HepG2 (cell line): ENCODE results near the gene CSRP3. TPM values are rescaled to one million over a fixed set of nuclear protein-coding genes. Genes with fewer than 3 reads are reported as not detected.

Source experiments
- CEBPG ChIP-seq: IDR thresholded peaks from 2 replicates; pipeline ENCODE4 v1.6.1; 2016
- DBP ChIP-seq: sonication (generic); formaldehyde crosslinking; IDR thresholded peaks from 2 replicates; pipeline ENCODE4 v1.4.0; 2020; ENCODE audit warnings: missing genetic modification reagents; ENCODE audit errors: not compliant biosample characterization
- MED8 ChIP-seq: sonication (generic); formaldehyde crosslinking; IDR thresholded peaks from 2 replicates; pipeline ENCODE4 v1.8.1; 2023; ENCODE audit warnings: mild to moderate bottlenecking, missing genetic modification reagents; ENCODE audit not compliant: insufficient replicate concordance
- NR0B2 ChIP-seq: sonication (generic); formaldehyde crosslinking; IDR thresholded peaks from 2 replicates; pipeline ENCODE4 v1.4.0; 2020; ENCODE audit warnings: mild to moderate bottlenecking, missing genetic modification reagents
- SOX13 ChIP-seq, 3 experiments: fragments of 450-650 bp in 1 of 3; sonication (generic) in 1 of 3; formaldehyde crosslinking in 1 of 3; IDR thresholded peaks in 2 of 3; conservative IDR thresholded peaks in 1 of 3; 2 replicates each; pipeline versions ENCODE4 v1.5.0 to v1.6.1; 2016 to 2020; ENCODE audit warnings: antibody characterized with exemption in 1 of 3, mild to moderate bottlenecking in 1 of 3, missing compliant biosample characterization in 1 of 3, missing genetic modification reagents in 1 of 3, moderate library complexity in 1 of 3
- TCF12 ChIP-seq, 2 experiments: fragments of 450-650 bp in 1 of 2; sonication (generic) in 1 of 2; formaldehyde crosslinking in 1 of 2; IDR thresholded peaks; 2 replicates each; pipeline versions ENCODE4 v1.6.1 to v1.8.0; 2017 to 2022; ENCODE audit warnings: antibody characterized with exemption in 1 of 2, mild to moderate bottlenecking in 1 of 2, missing genetic modification reagents in 1 of 2, moderate library complexity in 1 of 2
- ZNF446 ChIP-seq: sonication (generic); formaldehyde crosslinking; IDR thresholded peaks from 2 replicates; pipeline ENCODE4 v1.5.0; 2020; ENCODE audit warnings: mild to moderate bottlenecking, missing genetic modification reagents
- ZNF816 ChIP-seq: sonication (generic); formaldehyde crosslinking; IDR thresholded peaks from 2 replicates; pipeline ENCODE4 v1.8.0; 2022; ENCODE audit warnings: missing genetic modification reagents, mild to moderate bottlenecking, borderline replicate concordance
- polyA plus RNA-seq, 8 experiments: library from polyadenylated mRNA; depleted of rRNA in 3 of 8; stranded (reverse) in 7 of 8; unstranded in 1 of 8; fragments of >200 nt; fragmentation: Illumina TruSeq in 4 of 8; extraction: Trizol in 4 of 8; gene quantifications; 2 replicates each; pipeline versions ENCODE4 v1.2.1 to v1.2.3, GENCODE V29; 2011 to 2016; ENCODE audit warnings: low read depth in 4 of 8, missing spikeins in 1 of 8, mixed read lengths in 1 of 8; ENCODE audit not compliant: insufficient read depth in 1 of 8
- total RNA-seq, 5 experiments: library from RNA; depleted of rRNA; stranded (reverse); fragments of >200 nt; fragmentation: Illumina TruSeq; extraction: Trizol; gene quantifications; 2 replicates each; pipeline ENCODE4 v1.2.3, GENCODE V29; 2016; ENCODE audit warnings: low read depth in 1 of 5
- TF ChIP-seq, protein P1 (sequence below), 2 experiments: sonication (generic) in 1 of 2; formaldehyde crosslinking in 1 of 2; IDR thresholded peaks; 2 replicates each; pipeline versions ENCODE4 v1.6.1 to v1.9.0; 2014 to 2022; ENCODE audit warnings: antibody characterized with exemption in 1 of 2, borderline replicate concordance in 1 of 2, inconsistent platforms in 1 of 2, low read depth in 1 of 2, missing genetic modification reagents in 1 of 2
- TF ChIP-seq, protein P2 (sequence below): sonication (generic); formaldehyde crosslinking; IDR thresholded peaks from 2 replicates; pipeline ENCODE4 v1.8.0; 2022; ENCODE audit warnings: mild to moderate bottlenecking, missing genetic modification reagents; ENCODE audit not compliant: insufficient replicate concordance
- TF ChIP-seq, protein P3 (sequence below): sonication (generic); formaldehyde crosslinking; IDR thresholded peaks from 2 replicates; pipeline ENCODE4 v1.4.0; 2020; ENCODE audit warnings: missing genetic modification reagents

The CSRP3 gene
- total and polyA plus RNA-seq, 2 of the 13 experiments (the other 11 are each of a cell fraction or from before 2014, with no cell fraction given) = not detected

DNA sequence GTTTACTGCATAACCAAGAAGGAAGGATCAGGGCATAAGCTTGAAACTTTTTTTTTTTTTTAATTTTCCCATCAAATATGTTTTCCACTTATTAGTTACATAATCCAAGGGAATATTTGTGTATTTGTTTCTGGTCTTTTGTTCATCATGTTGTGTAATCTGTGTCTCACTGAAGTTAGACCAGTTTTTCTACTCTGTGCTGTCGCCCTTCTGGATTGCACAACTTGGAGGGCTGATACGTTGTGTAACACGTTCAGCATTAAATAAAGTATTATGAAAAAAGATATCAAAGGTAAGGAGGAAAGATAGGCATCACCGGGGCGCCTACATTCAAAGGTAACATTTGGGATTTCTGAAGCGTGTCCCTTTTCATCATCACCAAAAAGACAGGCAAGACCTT lies 42.3 kb upstream of the CSRP3 start (continued):
- TF ChIP-seq, protein P1, sequence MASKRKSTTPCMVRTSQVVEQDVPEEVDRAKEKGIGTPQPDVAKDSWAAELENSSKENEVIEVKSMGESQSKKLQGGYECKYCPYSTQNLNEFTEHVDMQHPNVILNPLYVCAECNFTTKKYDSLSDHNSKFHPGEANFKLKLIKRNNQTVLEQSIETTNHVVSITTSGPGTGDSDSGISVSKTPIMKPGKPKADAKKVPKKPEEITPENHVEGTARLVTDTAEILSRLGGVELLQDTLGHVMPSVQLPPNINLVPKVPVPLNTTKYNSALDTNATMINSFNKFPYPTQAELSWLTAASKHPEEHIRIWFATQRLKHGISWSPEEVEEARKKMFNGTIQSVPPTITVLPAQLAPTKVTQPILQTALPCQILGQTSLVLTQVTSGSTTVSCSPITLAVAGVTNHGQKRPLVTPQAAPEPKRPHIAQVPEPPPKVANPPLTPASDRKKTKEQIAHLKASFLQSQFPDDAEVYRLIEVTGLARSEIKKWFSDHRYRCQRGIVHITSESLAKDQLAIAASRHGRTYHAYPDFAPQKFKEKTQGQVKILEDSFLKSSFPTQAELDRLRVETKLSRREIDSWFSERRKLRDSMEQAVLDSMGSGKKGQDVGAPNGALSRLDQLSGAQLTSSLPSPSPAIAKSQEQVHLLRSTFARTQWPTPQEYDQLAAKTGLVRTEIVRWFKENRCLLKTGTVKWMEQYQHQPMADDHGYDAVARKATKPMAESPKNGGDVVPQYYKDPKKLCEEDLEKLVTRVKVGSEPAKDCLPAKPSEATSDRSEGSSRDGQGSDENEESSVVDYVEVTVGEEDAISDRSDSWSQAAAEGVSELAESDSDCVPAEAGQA (IDR thresholded peaks at IDR 0.05; ENCODE audit: low read depth) = no peak
- TF ChIP-seq, protein P1 (CRISPR knock-in tag; IDR thresholded peaks at IDR 0.05; ENCODE audit: borderline replicate concordance) = no peak
- TF ChIP-seq TCF12 (IDR thresholded peaks at IDR 0.05) (no peak), TCF12 (CRISPR knock-in tag; IDR thresholded peaks at IDR 0.05) (no peak), MED8 (CRISPR knock-in tag) (no peak), CEBPG (CRISPR knock-in tag) (peak; percentile 91), SOX13 (IDR thresholded peaks at IDR 0.05) (no peak), SOX13 (CRISPR knock-in tag; conservative IDR thresholded peaks at IDR 0.05 in 1 of 2, IDR thresholded peaks at IDR 0.05 in 1 of 2) (peak in 1 of 2 experiments; percentile 34; a peak in 1 of 4 replicates), ZNF446 (CRISPR knock-in tag) (no peak), DBP (CRISPR knock-in tag) (no peak), NR0B2 (CRISPR knock-in tag) (no peak), ZNF816 (CRISPR knock-in tag) (no peak)
- TF ChIP-seq, protein P2, sequence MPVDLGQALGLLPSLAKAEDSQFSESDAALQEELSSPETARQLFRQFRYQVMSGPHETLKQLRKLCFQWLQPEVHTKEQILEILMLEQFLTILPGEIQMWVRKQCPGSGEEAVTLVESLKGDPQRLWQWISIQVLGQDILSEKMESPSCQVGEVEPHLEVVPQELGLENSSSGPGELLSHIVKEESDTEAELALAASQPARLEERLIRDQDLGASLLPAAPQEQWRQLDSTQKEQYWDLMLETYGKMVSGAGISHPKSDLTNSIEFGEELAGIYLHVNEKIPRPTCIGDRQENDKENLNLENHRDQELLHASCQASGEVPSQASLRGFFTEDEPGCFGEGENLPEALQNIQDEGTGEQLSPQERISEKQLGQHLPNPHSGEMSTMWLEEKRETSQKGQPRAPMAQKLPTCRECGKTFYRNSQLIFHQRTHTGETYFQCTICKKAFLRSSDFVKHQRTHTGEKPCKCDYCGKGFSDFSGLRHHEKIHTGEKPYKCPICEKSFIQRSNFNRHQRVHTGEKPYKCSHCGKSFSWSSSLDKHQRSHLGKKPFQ (CRISPR knock-in tag) = no peak
- TF ChIP-seq, protein P3, sequence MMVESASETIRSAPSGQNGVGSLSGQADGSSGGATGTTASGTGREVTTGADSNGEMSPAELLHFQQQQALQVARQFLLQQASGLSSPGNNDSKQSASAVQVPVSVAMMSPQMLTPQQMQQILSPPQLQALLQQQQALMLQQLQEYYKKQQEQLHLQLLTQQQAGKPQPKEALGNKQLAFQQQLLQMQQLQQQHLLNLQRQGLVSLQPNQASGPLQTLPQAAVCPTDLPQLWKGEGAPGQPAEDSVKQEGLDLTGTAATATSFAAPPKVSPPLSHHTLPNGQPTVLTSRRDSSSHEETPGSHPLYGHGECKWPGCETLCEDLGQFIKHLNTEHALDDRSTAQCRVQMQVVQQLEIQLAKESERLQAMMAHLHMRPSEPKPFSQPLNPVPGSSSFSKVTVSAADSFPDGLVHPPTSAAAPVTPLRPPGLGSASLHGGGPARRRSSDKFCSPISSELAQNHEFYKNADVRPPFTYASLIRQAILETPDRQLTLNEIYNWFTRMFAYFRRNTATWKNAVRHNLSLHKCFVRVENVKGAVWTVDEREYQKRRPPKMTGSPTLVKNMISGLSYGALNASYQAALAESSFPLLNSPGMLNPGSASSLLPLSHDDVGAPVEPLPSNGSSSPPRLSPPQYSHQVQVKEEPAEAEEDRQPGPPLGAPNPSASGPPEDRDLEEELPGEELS = no peak
